ENCODE data around the gene SLIT3.

Gene SLIT3

DNA sequence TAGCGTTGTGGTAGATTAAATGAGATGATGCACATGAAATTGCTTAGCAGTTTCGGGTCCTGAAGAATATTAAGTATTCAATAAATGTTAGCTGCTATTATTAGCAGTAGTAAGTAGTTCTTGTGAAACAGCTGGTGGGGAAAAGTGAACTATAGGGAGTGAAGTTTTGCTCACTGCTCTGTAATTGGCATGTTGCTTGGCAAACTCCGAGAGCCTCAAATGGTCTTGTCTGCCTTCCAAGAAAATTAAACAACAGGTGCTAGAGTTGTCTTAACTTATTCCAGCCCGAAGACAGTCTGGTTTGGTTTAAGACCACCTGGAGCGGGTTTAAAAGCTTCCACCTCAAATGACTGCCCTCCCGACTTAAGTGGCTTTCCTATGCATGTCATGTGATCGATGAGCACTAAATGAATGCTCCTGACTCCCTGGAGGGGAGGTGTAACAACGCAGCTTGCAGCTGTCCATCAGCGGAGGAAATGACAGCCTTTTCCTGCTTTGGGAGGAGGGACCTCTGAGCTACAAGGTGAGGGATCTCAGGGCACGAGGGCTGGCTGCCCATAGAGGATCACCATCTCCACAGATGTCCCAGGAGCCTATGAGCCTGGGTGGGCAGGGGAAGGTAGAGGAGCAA, 518.9 kb downstream of the SLIT3 start:
- no peak for DNase-seq

DNA sequence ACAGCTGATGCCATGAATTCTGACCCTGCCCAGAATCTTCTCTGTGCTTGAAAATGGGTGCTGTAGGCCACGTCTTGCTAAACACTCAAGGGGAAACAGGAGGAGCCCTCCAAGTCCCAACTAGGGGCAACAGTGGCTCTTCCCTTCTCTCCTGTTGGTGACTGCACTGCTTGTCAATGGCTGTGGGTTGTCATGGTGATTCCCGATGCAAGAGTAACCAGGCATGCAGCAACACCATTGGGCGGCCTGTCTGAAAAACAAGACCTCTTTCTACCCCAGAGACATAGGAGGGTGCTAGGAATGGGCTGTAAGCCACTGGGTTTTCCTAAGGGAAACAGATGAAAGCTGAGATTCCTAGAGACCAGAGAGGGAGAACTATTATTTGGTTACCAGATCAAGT, 520.1 kb downstream of the SLIT3 start:
- no peak for DNase-seq

DNA sequence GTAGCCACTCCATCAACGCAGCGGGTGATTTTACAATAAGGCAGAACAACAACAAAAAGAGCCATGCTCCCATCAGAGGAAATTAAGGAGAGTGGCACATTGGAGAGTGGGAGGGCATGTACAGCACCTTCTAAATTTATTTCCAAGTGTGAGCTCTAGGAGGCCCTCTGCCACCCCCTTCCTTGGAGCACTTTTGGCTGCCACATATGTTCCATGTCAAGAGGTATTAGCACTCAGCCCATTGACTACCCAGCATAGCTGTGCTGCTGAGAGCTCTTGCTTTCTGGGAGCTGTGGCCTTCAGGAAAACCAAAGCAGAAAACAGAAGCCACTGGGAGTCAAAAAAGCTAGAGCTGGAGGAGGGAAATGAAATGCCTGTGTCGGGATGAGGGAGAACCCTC, 521.6 kb downstream of the SLIT3 start:
- no peak for DNase-seq

DNA sequence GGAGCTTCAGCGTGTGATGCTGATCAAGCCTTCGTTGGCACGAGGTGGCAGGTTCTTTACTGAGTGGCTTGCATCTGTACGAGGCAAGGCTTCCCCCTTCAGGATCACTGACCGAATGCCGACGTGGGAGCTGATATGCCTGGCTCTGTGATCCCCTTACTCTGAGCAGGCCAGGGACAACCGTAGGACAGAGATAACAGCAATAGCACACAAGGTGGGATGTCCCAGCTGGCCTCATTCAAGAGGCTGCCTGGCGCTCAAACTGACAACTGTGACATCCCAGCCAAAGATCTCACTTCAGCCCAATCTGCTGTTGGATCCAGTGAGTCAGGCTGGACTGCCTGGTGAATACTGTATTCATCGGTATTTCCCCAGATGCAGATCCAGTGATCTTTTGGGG, 522.4 kb downstream of the SLIT3 start:
- DNase-seq: no peak

DNA sequence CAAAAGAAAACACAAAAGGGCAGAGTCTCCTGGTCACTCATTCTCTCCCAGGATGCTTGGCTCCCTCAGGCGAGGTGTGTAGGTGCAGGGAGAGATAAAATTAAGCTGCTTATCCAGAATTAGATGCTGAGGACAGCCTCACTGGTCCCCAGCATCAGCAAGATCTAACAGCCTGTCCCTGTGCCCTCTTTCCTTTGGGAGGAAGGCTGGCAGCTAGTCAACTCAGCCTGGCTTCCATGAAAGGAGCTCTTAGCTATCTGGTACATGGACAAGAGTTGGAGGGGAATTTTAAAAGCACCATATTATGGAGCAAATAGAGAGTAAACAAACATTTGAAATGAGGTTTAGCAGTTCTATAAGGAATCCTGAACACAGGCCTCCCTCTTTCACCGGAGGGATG, 523.3 kb downstream of the SLIT3 start:
- no peak for DNase-seq

DNA sequence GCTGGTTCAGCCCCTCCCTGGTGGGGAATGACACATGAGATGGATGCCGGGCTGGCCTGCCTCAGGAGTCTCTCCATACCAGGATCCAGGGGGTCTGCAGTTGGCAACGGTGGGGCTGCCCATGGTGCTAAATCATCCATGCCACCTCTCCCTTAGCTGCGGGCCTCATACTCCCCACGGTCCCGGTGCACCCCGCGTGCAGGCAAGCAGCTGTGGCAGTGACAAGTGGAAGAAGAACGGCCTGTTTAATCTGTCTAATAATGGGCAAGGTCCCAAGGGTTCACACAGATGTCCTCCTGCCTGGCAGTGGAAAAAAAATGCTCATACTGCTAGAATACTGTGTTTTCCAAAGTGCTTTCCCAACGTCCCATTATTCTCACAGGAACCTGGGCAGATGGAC, 524.9 kb downstream of the SLIT3 start:
- DNase-seq: no peak

DNA sequence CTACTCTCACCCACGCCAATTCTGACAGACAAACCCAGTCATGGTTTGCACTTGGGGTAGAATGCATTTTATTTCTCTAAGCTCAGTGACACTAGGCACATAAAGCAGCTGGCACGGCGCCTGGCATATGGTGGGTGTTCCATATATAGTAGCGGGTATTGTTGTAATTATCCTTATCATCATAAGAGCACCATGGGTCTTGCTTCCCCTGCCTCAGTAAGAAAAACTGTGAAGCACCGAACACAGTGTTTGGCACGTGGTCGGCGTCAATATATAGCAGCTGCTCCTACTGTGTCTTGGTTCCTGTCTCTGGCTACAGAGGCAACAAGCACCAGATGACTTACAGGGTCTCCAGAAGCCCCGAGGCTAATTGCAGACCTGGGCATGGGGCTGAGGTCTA, 527.7 kb downstream of the SLIT3 start:
- DNase-seq: no peak

DNA sequence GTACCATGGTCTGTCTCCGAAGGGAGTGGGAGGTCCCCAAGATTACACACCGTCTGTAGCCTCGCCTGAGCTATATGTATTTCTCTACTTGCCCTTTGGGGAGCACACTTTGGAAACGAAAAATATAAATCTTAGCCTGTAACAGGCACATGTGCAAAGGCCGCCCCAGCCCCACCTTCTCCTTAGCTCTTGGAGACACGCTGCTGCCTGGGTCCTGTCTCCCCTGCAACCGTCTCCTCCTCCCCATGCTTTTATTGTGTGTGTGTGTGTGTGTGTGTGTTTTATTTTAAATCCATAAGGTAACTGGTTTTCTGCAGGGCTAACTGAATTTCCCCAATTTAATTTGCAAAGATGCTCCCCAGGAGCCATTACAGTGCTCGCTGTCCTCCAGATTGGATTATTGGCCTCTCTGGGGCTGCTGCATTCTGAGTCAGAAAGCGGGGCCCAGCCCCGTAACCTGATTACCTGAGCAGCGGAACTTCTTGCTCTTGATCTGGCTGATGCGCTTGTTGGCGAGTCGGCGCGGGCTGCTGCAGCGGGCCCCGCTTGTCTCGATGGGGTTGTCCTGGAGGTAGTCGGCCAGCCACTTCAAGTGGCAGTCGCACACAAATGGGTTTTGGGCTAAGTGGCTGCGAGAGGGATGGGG, 528.5 kb downstream of the SLIT3 start:
- DNase-seq: no peak

DNA sequence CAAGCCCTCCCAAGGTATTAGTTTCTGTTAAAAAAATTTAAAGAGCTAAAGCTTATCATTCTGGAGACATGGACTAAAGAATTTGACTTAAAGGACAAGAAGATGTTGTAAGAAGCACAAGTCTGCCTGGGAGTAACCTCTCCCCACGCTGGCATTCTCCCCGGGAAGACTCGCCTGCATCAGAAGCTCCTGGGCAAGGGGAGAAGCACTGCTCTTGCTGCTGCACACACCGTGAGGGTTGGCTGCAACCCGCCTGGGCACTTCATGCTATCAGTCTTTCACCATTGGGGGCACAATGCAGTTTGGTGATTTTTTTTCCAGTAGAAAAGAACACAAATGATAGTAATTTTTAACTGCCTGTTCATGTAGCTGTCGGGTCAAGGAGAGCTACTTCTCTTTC, 529.3 kb downstream of the SLIT3 start:
- no peak for DNase-seq

DNA sequence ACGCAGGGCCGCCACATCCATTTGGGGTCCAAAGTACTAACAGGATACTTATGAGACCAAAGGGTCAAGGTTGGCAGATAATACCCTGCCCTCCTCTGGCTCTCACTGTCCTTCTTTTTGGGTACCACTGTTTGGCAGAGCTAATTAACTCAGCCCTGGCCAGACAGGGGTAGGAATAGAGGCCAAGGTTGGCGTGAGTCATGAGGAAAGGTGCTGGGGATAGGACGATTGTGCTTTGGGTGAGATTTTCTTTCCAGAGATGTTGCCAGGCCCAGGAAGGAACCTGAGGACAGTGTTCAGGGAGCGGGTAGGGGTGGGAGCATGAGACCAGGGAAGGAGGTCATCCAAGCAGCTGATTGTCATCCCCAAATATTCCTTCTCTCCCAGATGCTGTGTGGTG, 529.9 kb downstream of the SLIT3 start:
- no peak for DNase-seq

DNA sequence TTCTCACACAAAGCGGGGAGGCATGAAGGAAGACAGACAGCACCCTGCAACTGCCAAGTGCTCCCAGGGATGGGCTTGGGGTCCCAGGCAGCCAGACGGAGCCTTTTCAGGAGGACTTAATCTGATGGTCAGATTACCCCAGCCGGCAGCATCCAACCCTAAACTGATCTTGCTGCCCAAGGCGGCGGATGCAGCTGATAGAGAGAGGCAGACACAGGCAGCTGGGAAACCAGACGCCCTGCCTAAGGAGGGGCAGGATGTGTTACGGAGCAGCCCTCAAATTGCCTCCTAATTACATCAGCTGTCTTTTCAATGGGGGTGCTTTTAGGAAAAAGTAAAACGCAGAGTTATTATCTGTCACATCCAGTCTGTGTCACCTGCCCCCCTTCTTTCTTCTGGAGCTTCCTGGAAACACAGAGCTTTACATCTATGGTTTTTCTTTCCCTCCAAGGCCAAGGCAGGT, 530.9 kb downstream of the SLIT3 start:
- no peak for DNase-seq

DNA sequence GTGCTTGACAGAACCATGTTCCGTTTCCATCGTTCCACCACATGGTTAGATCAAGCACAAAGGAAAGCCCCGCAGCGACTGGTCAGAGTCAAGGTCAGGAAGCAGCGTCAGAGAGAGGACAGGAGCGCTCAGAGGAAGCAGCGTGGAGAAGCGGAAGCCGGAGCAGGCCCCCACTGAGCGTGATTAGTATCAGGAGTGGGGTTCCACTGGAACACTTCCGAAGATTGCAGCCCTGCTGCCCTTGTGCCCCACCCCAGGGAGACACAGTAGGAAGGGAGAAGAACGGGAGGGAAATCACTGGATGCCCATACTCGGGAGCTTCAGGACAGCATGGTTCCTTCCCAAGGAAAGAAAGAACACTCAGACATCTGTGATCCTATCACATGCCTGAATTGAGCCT, 532.8 kb downstream of the SLIT3 start:
- no peak for DNase-seq

DNA sequence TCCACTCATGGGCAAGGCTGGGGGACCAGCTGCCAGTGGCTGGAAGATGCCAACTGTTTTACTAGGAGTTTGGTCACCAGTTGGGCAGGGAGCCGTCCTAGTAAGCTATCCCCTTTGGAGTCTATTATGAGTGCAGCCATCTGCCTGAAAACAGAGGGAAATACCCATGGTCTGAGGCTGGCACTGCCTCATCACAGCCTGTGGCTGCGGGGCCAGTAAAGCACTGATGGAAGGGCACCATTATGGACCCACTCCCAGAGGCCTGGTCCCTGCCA, 534.6 kb downstream of the SLIT3 start:
- no peak for DNase-seq

DNA sequence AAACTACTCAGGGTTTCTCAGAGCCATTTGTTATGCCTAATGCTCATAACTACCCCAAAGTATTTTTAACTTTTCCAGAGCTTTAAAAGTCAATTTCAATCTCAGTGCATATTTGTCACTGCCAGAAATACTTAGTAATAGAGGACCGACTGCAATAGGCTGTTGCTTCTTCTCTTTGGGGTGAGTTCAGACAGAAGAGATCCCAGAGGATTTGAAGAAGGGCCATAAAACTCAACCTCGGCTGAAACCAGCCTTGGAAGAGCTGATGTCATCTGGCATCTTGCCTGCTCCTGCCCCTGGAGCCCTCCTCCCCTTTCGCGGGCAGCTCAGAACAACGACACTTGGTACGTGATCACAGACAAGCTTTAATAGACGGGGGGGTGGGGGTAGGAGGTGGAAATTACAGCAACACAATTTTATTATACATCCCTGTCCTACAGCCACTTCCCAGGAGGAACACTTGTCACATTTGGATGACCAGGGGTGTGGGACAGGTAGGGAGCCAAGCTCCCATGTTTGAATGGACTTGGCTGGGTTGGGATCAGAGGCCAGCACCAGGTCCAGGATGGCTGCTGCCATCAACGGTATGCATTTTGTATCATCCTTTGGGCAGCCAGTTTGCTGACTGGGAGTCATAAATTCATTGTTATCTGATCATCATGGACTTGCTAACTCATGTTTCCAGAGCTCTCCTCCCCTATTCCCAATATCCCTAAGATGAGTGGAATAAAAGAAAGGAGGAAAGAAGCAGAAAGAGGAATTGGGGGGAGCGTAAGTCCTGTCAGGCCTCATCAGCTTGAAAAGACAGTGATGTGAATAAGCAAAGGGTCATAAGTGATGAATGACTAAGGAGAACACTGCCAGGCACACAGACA, 535.2 kb downstream of the SLIT3 start:
- DNase-seq: no peak

DNA sequence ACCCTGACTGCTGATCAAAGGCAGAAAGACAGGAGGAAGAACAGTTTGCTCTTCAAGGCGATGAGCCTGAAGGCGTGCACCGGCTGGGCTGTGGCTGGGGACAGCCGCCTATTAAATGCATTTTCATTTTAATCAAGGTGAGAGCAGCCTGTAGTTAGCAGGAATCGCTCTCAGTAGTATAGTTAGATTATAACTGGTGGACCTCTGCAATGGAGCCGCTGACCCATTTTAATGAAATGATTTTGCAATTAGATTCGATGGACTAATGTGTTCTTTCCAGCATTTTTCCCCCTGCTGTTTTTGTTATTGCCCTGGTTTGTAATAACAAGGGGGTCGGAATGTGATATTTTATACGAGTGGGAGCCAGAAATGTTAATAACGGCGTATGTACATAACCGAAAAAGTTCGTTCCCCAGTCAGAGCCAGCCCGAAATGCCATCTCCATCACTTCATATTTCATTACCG, 535.8 kb downstream of the SLIT3 start:
- no peak for DNase-seq

DNA sequence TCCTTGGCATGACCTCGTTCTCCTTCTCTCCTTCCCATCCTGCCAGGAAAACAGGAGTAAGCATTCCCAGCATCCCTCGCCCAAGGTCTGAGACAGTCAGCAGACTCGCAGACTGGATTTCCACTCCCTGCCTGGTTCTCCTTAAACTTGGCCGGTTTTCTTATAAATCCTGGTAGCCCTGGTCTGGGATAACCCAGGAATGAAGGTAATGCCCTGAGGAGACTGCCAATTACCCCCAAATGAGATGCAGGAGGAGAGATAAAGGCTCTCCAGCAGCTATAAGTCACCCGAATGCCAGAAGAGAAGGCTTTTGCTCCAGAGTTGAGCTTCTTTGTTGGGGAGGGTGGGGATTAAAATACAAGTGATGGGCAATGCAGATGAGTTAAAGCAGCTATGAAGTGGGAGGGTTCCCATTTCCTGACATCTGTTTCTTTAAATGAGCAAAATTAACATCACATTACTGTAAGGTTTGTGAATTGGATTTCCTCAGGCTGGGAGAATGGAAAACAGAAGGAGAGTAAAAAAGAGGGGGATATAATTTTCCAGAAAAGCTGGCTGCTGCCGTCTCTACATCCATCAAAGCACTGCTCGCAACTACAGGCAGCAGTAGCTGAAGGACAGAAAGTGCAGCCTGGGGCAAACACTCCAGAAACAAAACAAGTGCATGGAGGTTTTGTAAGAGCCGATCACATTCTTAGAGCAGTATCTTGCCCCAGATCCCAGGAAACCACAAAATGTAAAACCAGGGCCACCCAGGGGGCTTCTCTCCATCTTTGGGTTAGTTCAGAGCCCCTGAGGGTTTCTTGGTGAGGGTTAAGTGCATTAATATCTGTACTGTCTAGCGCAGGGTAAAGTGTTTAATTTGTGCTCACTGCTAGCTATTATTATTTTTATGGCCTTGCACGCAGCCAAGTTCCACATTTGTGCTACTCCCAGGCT, 544.2 kb downstream of the SLIT3 start:
- no peak for DNase-seq

DNA sequence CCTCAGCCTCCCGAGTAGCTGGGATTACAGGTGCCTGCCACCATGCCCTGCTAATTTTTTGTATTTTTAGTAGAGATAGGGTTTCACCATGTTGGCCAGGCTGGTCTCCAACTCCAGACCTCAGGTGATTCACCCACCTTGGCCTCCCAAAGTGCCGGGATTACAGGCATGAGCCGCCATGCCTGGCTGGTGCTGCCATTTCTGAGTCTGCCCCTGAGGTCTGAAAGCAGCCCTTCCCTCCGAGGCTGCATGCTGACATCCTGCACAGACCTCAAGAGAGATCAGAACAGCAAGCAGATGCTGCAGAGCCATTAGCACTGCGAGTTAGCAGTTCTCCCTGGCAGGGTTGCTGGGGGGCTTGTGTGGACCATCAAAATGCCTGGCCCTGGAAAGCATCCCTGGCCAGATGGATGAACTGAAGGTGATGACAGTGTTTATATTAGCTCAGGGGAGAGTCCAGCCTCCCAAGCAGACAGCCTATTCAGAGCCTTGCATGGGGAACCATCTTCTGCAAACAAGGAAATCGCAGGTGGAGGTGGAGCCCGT, 545.3 kb downstream of the SLIT3 start:
- DNase-seq: no peak

DNA sequence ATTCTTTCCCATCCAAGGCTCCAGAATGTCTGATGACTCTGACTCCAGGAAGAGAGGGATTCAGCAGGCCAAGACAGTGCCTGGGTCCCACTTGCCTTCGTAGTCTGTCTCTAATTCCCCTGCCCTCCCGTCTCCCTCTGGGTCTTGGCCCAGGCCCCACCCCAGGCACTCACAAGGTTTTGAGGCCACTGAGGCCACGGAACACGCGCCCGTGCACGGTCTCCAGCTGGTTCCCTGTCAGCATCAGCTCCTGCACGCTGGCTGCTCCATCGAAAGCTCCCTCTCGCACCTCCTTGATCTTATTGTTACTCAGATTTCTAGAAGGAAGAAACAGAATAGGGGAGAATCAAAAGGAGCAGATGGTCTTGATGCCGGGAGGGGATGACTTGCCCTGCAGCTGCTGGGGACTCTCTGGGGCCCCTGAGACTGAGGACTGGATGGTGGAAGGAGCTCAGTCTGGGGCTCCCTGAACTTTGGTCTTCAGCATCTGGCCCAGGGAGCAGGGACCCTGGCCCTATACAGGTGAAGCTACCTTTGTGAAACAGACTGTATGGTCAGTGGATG, 547.2 kb downstream of the SLIT3 start:
- no peak for DNase-seq

DNA sequence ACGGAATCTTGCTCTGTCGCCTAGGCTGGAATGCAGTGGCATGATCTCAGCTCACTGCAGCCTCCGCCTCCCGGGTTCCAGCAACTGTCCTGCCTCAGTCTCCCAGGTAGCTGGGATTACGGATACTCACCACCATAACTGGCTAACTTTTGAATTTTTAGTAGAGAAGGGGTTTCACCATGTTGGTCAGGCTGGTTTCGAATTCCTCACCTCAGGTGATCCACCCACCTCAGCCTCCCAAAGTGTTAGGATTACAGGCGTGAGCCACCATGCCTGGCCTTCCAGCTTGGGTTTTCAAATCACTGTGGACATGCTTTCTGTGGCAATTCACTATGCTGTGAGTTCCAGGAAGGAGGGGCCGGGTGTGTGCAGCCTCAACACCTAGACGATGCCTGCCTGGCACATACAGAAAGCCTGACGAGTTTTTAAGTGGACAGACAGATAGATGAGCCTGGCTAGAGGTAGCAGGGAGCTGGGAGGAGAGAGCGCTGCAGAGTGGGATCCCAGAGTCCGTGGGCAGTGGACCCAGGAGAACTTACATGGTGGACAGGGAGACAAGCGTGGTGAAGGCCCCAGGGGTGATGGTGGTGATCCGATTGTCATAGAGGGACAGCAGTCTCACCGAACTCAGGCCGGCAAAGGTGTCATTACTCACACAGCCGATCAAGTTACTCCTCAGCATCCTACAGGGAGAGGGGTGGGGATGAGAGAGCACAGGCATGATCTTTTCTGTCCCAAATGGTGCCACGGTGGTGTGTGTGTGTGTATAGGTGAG, 548.3 kb downstream of the SLIT3 start:
- no peak for DNase-seq

DNA sequence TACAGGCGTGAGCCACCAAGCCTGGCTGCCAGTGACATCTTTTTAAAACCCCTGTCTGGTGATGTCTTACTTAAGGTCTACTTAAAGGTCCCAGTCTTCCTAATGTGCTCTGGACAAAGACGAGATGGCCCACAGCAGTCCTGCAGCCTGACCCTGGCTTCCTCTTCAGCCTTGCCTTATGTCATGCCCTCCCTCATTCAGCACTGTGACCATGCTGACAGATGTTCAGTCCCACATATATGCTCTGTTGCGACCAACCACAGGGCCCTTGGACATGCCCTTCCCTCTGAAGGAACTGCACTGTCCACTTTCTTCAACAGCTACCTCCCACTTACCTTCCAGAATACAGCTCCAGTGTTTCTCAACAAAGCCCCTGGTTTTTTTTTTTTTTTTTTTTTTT, 548.9 kb downstream of the SLIT3 start:
- no peak for DNase-seq

DNA sequence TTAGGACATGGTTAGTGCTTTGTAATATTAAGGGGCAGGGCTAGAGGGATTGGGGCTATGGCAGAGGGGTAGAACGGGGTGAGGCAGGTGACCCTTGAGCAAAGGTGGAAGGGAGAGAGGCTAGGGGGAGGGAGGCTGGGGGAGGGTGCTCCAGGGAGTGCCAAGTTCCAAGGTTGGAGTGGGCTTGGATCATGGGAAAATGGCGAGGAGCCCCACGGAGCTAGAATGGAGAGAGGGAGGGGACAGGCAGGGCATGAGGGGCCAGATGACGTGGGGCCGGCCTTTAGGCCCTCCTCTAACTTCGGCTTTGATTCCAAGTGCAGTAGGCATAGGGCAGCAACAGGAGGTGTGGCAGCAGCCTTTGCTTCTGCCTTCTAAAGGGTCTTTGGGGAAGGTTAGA, 550.0 kb downstream of the SLIT3 start:
- no peak for DNase-seq

Data from activated CD4-positive, alpha-beta T cell treated with anti-CD3 and anti-CD28 coated beads, Interleukin-2, amount 50 U/mL, for 48 hours (primary cell).